ENCODE measurements around the gene IRF3.

- TF ChIP-seq CTCF (IDR thresholded peaks at IDR 0.05): no peak
- TF ChIP-seq ZFX (IDR thresholded peaks at IDR 0.05; ENCODE audit: borderline replicate concordance): no peak
Measured at GRCh38 chr19:49665351-49666119, at the start of gene IRF3, which contains the start of gene BCL2L12.
